Mesenteric fat pad (tissue), 1 donor: Measurements from ENCODE around the gene TMEM37. TPM values are rescaled to one million over a fixed set of nuclear protein-coding genes. Genes with fewer than 3 reads are reported as not detected.
A peak's percentile ranks its signal among the peaks of the same experiment; 100 is the strongest.

Source experiments
- DNase-seq: peaks from one replicate; pipeline ENCODE4 v3.0.0-alpha.2; 2020; ENCODE audit warnings: low spot score
- long read RNA-seq: library from polyadenylated mRNA; unstranded; transcript quantifications from one replicate; pipeline ENCODE4 v2.0.0, GENCODE V29; 2020
- total RNA-seq: library from RNA; stranded (reverse); fragmentation: NEBNext Ultra II Directional; extraction: Animal tissue kit (Norgen Biotek cat#: 25700); gene quantifications from one replicate; pipeline ENCODE4 v1.2.1, GENCODE V29; 2021
- donor health status: DM: yes; HTN: yes; CAD: no.

TMEM37 gene, protein sequence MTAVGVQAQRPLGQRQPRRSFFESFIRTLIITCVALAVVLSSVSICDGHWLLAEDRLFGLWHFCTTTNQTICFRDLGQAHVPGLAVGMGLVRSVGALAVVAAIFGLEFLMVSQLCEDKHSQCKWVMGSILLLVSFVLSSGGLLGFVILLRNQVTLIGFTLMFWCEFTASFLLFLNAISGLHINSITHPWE
- total RNA-seq: 56.4 TPM
- long read RNA-seq, transcript TMEM37-201 (2 exons, 1,688 nt): major isoform, 181 of 191 reads
- long read RNA-seq, partial matches to known transcripts: 0 of 191 reads
- long read RNA-seq, other reads (novel, unspliced or antisense): 10 of 191 reads

DNA sequence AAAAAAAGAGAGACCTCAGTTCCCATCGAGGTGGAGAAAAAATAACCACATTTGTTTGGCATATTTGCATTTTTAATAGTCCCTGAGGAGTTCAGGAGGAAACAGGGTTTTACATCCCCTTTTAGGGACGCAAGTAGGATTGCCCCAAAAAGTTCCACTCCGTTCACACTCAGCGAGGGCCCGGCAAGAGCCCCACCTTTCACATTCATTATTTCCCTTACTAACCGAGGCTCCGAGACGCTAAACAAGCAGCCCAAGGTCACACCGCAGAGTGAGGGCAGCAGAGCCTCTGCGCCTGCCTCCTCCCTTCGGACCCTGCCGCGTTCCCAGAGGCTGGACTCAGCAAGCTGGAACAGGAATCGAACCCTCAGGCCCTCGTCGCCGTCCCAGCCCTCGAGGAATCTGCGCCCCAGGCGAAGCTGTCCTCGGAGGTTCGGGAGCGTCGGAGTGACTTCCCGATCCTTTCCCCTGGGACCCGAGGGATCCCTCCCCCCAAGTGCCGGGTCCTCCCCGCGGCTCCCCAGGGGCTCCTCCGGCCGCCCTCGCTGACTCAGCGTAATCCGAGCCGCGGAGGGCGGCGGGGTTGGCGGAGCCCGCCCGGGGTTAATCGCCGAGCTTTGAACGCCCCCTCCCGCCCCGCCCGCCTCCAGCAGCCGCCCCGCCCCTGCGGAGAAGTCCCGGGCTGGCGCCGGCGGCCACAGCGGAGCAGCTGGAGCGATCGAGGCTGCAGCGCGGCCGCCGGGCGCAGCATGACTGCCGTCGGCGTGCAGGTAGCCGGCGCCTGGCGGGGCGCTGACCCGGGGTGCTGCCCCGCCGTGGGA is at the start of gene TMEM37:
TSS of gene TMEM37 (plus strand) at position 700 of the 821 bp plus-strand sequence. CDS start at position 750, 50 bp downstream.
- no peak for DNase-seq

GRCh38 chr2:119383410-119384140 is 48.1 kb upstream of the TMEM37 start:
- DNase-seq: no peak

DNA sequence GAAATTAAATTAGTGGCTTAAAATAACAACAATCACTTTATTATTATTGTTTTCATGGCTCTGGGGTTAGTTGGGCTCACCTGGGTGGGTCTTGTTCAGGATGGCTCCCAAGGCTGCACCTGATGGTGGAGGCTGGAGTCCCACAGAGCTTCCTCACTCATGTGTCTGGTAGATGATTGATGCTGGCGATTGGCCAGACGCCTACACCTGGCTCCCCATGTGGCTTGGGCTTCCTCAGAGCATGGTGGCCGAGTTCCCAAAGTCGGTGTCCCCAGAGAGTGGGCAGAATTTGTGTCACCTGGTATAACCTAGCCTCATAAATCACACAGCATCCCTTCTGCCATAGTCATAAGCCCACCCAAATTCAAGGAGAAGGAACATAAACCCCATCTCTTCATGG is 46.7 kb upstream of the TMEM37 start:
- no peak for DNase-seq

GRCh38 chr2:119385466-119385865 is 46.2 kb upstream of the TMEM37 start:
- DNase-seq: no peak

GRCh38 chr2:119387381-119388129 is 44.1 kb upstream of the TMEM37 start:
- DNase-seq: peak; percentile 88

- peak; percentile 45 for DNase-seq
Observed at GRCh38 chr2:119389615-119390306, 41.9 kb upstream of the TMEM37 start.

GRCh38 chr2:119393971-119394748 is 37.5 kb upstream of the TMEM37 start:
- DNase-seq: no peak

GRCh38 chr2:119397196-119397595 is 34.5 kb upstream of the TMEM37 start:
- no peak for DNase-seq

- no peak for DNase-seq
Observed at GRCh38 chr2:119402106-119402505, 29.5 kb upstream of the TMEM37 start.

GRCh38 chr2:119402645-119403560 is 28.8 kb upstream of the TMEM37 start:
- peak; percentile 37 for DNase-seq

- peak; percentile 67 for DNase-seq
Observed at GRCh38 chr2:119403618-119404017, 28.0 kb upstream of the TMEM37 start.

DNA sequence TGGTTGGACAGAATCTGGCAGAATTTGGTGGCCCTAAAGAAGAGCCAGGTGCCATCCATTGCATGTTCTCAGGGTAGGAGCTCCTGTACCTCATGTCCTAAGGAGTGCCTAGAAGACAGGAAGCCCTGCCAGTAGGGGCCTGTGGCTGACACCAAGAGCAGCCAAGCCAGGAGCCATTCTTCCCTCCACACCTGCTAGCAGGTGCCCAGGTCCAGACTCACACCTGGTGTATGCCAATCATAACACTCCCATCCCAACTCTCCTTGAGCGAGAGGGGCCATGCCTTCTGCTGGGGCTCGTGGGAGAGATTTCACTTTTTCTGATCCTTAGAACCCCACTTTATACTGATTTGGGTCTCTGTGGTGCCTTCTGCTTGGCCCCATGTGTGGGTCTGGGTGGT is 26.5 kb upstream of the TMEM37 start:
- peak; percentile 59 for DNase-seq

GRCh38 chr2:119407430-119408220 is 24.0 kb upstream of the TMEM37 start:
- DNase-seq: peak; percentile 71

GRCh38 chr2:119408221-119408619 is 23.4 kb upstream of the TMEM37 start:
- DNase-seq: peak; percentile 43

GRCh38 chr2:119409506-119409905 is 22.1 kb upstream of the TMEM37 start:
- DNase-seq: no peak

GRCh38 chr2:119414894-119415293 is 16.8 kb upstream of the TMEM37 start:
- no peak for DNase-seq

DNA sequence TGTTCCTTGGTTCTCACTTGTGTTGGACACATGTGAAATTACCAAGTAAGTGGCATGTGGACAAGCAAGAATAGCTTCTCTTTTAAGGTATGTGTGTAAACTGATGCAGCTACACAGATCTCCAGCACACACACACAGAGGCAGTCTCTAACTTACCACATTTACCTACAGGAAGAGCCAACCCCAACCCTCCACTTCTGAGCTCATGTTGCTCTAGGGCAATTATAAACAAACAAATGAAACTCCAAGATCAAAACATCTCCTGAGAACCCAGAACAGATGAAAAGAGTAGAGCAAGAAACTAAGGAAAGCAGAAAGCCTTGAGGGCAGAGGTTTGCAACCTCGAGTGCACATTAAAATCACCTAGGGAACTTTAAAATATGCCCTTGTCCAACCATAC is 16.0 kb upstream of the TMEM37 start:
- no peak for DNase-seq
